ENCODE results near the gene GLIS1.

DNA sequence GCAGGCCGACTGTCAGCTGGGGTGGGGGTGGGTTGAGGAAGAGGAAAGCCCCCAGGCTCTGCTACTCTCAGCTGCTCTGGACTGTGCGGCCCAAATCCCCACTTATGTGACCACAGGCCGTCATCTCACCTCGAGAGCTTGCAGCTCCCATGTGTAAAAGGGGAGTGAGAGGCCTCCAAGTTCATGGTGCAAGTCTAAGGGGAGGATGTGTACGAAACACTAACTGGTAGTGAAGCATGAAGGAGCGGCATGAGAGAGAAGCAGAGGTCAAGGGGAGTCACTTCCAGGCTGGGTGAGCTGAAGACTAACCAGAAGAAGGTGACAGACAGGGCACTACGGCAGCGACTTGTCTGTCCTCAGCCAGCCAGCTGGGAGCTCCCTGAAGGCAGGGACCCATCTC, 43.8 kb downstream of the GLIS1 start:
- no peak for TF ChIP-seq CTCF (conservative IDR thresholded peaks at IDR 0.05; ENCODE audit: low read depth, low read length)
- TF ChIP-seq EZH2 (IDR thresholded peaks at IDR 0.05; ENCODE audit: low read length, unreplicated experiment) = no peak
